HUES64 (cell line): Measurements from ENCODE around the gene BRD3.
A peak's percentile ranks its signal among the peaks of the same experiment; 100 is the strongest.

Experiments
- H3K27ac ChIP-seq: 2 replicates; pipeline ENCODE4 v1.7.0; 2013; ENCODE audit warnings: low read depth, low read length, inconsistent platforms
- H3K27me3 ChIP-seq: 2 replicates; pipeline ENCODE4 v1.6.1; 2013; ENCODE audit warnings: mild to moderate bottlenecking, low read length; ENCODE audit not compliant: insufficient read depth
- H3K36me3 ChIP-seq: 2 replicates; pipeline ENCODE4 v1.6.1; 2013; ENCODE audit warnings: mild to moderate bottlenecking, low read length; ENCODE audit not compliant: insufficient read depth
- H3K4me1 ChIP-seq: 2 replicates; pipeline ENCODE4 v1.6.1; 2013; ENCODE audit warnings: mild to moderate bottlenecking, low read length, moderate library complexity; ENCODE audit not compliant: insufficient read depth
- H3K4me3 ChIP-seq: 2 replicates; pipeline ENCODE4 v1.5.1; 2013; ENCODE audit warnings: mild to moderate bottlenecking, low read length, moderate library complexity
- H3K9ac ChIP-seq: 2 replicates; pipeline ENCODE4 v1.6.1; 2013; ENCODE audit warnings: mild to moderate bottlenecking, low read depth, low read length
- H3K9me3 ChIP-seq: 2 replicates; pipeline ENCODE4 v1.6.1; 2013; ENCODE audit warnings: low read depth, low read length; ENCODE audit not compliant: insufficient read depth
- WGBS: fragments of 150-250, 120-280 bp; methylation state at CpG from one replicate; pipeline ENCODE4 v1.1.7; 2013; ENCODE audit warnings: missing lambda C conversion rate; 5-methylcytosine and 5-hydroxymethylcytosine counted together

Gene BRD3

GRCh38 chr9:134059661-134060395, 8.0 kb downstream of the BRD3 start:
- 0 out of 2 replicates have a peak, but pooled peaks cover 4% of the 10 kb centered on the region for H3K4me1 ChIP-seq
- H3K9ac ChIP-seq = no peak overlapping the region

GRCh38 chr9:134059188-134059641, 8.6 kb downstream of the BRD3 start:
- Histone ChIP-seq H3K36me3 (no peaks in the 10 kb centered on the region; the same call in 1 of the 2 replicates), H3K9ac (no peak overlapping the region), H3K27me3 (no peaks in the 10 kb centered on the region), H3K4me1 (0 out of 2 replicates have a peak, but pooled peaks cover 4% of the 10 kb centered on the region), H3K9me3 (no peaks in the 10 kb centered on the region), H3K27ac (no peak overlapping the region), H3K4me3 (no peak overlapping the region)
- 88% methylated on average over 16 of the region's 16 CpGs for WGBS

More at GRCh38 chr9:134059661-134060395, 8.0 kb downstream of the BRD3 start:
- H3K27me3 ChIP-seq = no peaks in the 10 kb centered on the region
- WGBS = 94% methylated on average over 17 of the region's 17 CpGs
- H3K4me3 ChIP-seq = no peak overlapping the region
- no peaks in the 10 kb centered on the region for H3K36me3 ChIP-seq
- no peak overlapping the region for H3K27ac ChIP-seq
- no peaks in the 10 kb centered on the region for H3K9me3 ChIP-seq

- Histone ChIP-seq H3K9me3 (no peaks in the 10 kb centered on the region), H3K4me1 (0 out of 2 replicates have a peak, but pooled peaks cover 2% of the 10 kb centered on the region), H3K27ac (no peak overlapping the region), H3K36me3 (peaks cover 4% of the 10 kb centered on the region; the same call in 1 of the 2 replicates), H3K27me3 (no peaks in the 10 kb centered on the region), H3K9ac (no peak overlapping the region), H3K4me3 (no peak overlapping the region)
- WGBS = 96% methylated on average over 7 of the region's 7 CpGs
These were observed 9.1 kb downstream of the BRD3 start for GRCh38 chr9:134058716-134059115.

- H3K27me3 ChIP-seq = no peaks in the 10 kb centered on the region
- peaks cover 11% of the 10 kb centered on the region for H3K36me3 ChIP-seq
- no peak overlapping the region for H3K4me3 ChIP-seq
- no peak overlapping the region for H3K9ac ChIP-seq
- H3K27ac ChIP-seq = no peak overlapping the region
- 88% methylated on average over 28 of the region's 28 CpGs for WGBS
- H3K4me1 ChIP-seq = no peaks in the 10 kb centered on the region
- H3K9me3 ChIP-seq = no peaks in the 10 kb centered on the region
These were observed 9.8 kb downstream of the BRD3 start for GRCh38 chr9:134057751-134058701.

GRCh38 chr9:134057307-134057657, 10.5 kb downstream of the BRD3 start:
- H3K27ac ChIP-seq = no peak overlapping the region
- WGBS = 93% methylated on average over 12 of the region's 13 CpGs
- no peaks in the 10 kb centered on the region for H3K4me1 ChIP-seq
- H3K27me3 ChIP-seq = no peaks in the 10 kb centered on the region
- peaks cover 18% of the 10 kb centered on the region for H3K36me3 ChIP-seq
- H3K4me3 ChIP-seq = no peak overlapping the region
- no peak overlapping the region for H3K9ac ChIP-seq
- no peaks in the 10 kb centered on the region for H3K9me3 ChIP-seq

GRCh38 chr9:134056483-134057306, 11.1 kb downstream of the BRD3 start:
- peaks cover 22% of the 10 kb centered on the region for H3K36me3 ChIP-seq
- 95% methylated on average over 23 of the region's 23 CpGs for WGBS
- H3K27me3 ChIP-seq = no peaks in the 10 kb centered on the region
- H3K4me3 ChIP-seq = no peak overlapping the region
- no peak overlapping the region for H3K27ac ChIP-seq
- H3K4me1 ChIP-seq = no peaks in the 10 kb centered on the region
- H3K9me3 ChIP-seq = no peaks in the 10 kb centered on the region
- H3K9ac ChIP-seq = no peak overlapping the region

GRCh38 chr9:134055981-134056461, 11.8 kb downstream of the BRD3 start:
- no peaks in the 10 kb centered on the region for H3K9me3 ChIP-seq
- H3K4me3 ChIP-seq = no peak overlapping the region
- no peak overlapping the region for H3K27ac ChIP-seq
- H3K4me1 ChIP-seq = no peaks in the 10 kb centered on the region
- H3K9ac ChIP-seq = no peak overlapping the region
- H3K27me3 ChIP-seq = no peaks in the 10 kb centered on the region
- WGBS = 94% methylated on average over 13 of the region's 13 CpGs
- H3K36me3 ChIP-seq = peaks cover 28% of the 10 kb centered on the region

GRCh38 chr9:134054891-134055811, 12.7 kb downstream of the BRD3 start:
- H3K27ac ChIP-seq = peak overlapping the region; percentile 10; the same call in 1 of the 2 replicates
- no peak overlapping the region for H3K4me3 ChIP-seq
- WGBS = 93% methylated on average over 28 of the region's 28 CpGs
- peaks cover 37% of the 10 kb centered on the region for H3K36me3 ChIP-seq
- H3K9me3 ChIP-seq = no peaks in the 10 kb centered on the region
- no peaks in the 10 kb centered on the region for H3K27me3 ChIP-seq
- H3K9ac ChIP-seq = peak overlapping the region; percentile 32; the same call in 1 of the 2 replicates
- no peaks in the 10 kb centered on the region for H3K4me1 ChIP-seq

- Histone ChIP-seq H3K27ac (no peak overlapping the region), H3K36me3 (peaks cover 47% of the 10 kb centered on the region), H3K4me3 (no peak overlapping the region), H3K9ac (no peak overlapping the region), H3K27me3 (no peaks in the 10 kb centered on the region), H3K9me3 (no peaks in the 10 kb centered on the region), H3K4me1 (no peaks in the 10 kb centered on the region)
- 94% methylated on average over 44 of the region's 44 CpGs for WGBS
These were observed 13.7 kb downstream of the BRD3 start for GRCh38 chr9:134053941-134054761.
